ENCODE results near the gene MORF4L1. TPM values are rescaled to one million over a fixed set of nuclear protein-coding genes. Genes with fewer than 3 reads are reported as not detected.

Gene MORF4L1
- total RNA-seq, 1 experiment from 2014 or later = 503 TPM

DNA sequence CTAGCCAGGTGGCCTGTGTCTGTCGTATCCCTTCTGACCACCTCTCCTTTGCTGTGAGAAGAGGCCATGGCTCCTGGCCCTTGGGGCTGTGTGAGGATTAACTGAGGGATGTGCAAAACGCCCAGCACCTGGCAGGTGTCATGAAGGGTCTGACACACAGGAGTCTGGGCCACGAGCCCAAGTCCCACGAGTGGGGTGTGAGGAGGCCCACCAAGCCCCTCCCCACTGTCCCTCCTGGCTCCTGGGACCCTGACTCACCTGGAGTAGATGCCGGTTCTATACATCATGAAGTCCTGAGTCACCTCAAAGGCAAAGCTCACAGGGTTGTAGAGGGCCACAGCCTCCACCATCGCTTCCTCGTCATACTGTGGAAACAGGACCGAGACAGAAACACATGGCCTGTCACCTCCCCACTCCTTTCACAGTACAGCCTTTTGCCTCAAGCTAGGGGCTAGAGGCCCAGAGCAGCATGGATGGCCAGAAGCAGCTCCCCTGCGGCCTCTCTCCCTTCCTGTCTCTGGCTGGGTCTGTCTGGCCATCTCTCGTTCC lies 52.5 kb downstream of the MORF4L1 start:
- H3K27me3 Mint-ChIP-seq (ENCODE audit: low read depth) = no peaks in the 10 kb centered on the region
- DNase-seq (ENCODE audit: low spot score) (no peak), ATAC-seq (no peak)
- POLR2A ChIA-PET = no interaction called here
- H3K4me1 Mint-ChIP-seq = peaks cover 2% of the 10 kb centered on the region; the same call in 1 of the 2 replicates
- H3K9me3 Mint-ChIP-seq = no peaks in the 10 kb centered on the region
- peaks cover 29% of the 10 kb centered on the region for H3K36me3 Mint-ChIP-seq
- no peak overlapping the region for H3K27ac Mint-ChIP-seq
- TF ChIP-seq HMGA2 (CRISPR knock-in tag; IDR thresholded peaks at IDR 0.05) (no peak), MXD4 (CRISPR knock-in tag; IDR thresholded peaks at IDR 0.05; ENCODE audit: borderline replicate concordance) (no peak), SOX15 (CRISPR knock-in tag; IDR thresholded peaks at IDR 0.05) (no peak), TP53 (CRISPR knock-in tag; IDR thresholded peaks at IDR 0.05) (no peak), FOXK1 (CRISPR knock-in tag; IDR thresholded peaks at IDR 0.05) (no peak), RORB (CRISPR knock-in tag; IDR thresholded peaks at IDR 0.05) (no peak), ZNF232 (CRISPR knock-in tag; IDR thresholded peaks at IDR 0.05) (no peak), EMX1 (CRISPR knock-in tag; IDR thresholded peaks at IDR 0.05) (no peak), ZNF138 (CRISPR knock-in tag; conservative IDR thresholded peaks at IDR 0.05) (no peak), ZNF317 (CRISPR knock-in tag; IDR thresholded peaks at IDR 0.05; ENCODE audit: borderline replicate concordance, low read depth) (no peak), FOXJ3 (CRISPR knock-in tag; IDR thresholded peaks at IDR 0.05; ENCODE audit: borderline replicate concordance) (no peak), GABPB1 (CRISPR knock-in tag; IDR thresholded peaks at IDR 0.05) (no peak), JUN (CRISPR knock-in tag; IDR thresholded peaks at IDR 0.05) (no peak), NR3C1 (CRISPR knock-in tag; conservative IDR thresholded peaks at IDR 0.05; ENCODE audit: low read depth) (no peak), PRRX2 (CRISPR knock-in tag; IDR thresholded peaks at IDR 0.05) (no peak)
- TF ChIP-seq, protein P1, sequence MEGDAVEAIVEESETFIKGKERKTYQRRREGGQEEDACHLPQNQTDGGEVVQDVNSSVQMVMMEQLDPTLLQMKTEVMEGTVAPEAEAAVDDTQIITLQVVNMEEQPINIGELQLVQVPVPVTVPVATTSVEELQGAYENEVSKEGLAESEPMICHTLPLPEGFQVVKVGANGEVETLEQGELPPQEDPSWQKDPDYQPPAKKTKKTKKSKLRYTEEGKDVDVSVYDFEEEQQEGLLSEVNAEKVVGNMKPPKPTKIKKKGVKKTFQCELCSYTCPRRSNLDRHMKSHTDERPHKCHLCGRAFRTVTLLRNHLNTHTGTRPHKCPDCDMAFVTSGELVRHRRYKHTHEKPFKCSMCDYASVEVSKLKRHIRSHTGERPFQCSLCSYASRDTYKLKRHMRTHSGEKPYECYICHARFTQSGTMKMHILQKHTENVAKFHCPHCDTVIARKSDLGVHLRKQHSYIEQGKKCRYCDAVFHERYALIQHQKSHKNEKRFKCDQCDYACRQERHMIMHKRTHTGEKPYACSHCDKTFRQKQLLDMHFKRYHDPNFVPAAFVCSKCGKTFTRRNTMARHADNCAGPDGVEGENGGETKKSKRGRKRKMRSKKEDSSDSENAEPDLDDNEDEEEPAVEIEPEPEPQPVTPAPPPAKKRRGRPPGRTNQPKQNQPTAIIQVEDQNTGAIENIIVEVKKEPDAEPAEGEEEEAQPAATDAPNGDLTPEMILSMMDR (IDR thresholded peaks at IDR 0.05) = no peak
- TF ChIP-seq, protein P2, sequence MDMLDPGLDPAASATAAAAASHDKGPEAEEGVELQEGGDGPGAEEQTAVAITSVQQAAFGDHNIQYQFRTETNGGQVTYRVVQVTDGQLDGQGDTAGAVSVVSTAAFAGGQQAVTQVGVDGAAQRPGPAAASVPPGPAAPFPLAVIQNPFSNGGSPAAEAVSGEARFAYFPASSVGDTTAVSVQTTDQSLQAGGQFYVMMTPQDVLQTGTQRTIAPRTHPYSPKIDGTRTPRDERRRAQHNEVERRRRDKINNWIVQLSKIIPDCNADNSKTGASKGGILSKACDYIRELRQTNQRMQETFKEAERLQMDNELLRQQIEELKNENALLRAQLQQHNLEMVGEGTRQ (CRISPR knock-in tag; IDR thresholded peaks at IDR 0.05) = no peak
- TF ChIP-seq, protein P3, sequence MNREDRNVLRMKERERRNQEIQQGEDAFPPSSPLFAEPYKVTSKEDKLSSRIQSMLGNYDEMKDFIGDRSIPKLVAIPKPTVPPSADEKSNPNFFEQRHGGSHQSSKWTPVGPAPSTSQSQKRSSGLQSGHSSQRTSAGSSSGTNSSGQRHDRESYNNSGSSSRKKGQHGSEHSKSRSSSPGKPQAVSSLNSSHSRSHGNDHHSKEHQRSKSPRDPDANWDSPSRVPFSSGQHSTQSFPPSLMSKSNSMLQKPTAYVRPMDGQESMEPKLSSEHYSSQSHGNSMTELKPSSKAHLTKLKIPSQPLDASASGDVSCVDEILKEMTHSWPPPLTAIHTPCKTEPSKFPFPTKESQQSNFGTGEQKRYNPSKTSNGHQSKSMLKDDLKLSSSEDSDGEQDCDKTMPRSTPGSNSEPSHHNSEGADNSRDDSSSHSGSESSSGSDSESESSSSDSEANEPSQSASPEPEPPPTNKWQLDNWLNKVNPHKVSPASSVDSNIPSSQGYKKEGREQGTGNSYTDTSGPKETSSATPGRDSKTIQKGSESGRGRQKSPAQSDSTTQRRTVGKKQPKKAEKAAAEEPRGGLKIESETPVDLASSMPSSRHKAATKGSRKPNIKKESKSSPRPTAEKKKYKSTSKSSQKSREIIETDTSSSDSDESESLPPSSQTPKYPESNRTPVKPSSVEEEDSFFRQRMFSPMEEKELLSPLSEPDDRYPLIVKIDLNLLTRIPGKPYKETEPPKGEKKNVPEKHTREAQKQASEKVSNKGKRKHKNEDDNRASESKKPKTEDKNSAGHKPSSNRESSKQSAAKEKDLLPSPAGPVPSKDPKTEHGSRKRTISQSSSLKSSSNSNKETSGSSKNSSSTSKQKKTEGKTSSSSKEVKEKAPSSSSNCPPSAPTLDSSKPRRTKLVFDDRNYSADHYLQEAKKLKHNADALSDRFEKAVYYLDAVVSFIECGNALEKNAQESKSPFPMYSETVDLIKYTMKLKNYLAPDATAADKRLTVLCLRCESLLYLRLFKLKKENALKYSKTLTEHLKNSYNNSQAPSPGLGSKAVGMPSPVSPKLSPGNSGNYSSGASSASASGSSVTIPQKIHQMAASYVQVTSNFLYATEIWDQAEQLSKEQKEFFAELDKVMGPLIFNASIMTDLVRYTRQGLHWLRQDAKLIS (CRISPR knock-in tag; IDR thresholded peaks at IDR 0.05; ENCODE audit: borderline replicate concordance) = no peak
- TF ChIP-seq, protein P4, sequence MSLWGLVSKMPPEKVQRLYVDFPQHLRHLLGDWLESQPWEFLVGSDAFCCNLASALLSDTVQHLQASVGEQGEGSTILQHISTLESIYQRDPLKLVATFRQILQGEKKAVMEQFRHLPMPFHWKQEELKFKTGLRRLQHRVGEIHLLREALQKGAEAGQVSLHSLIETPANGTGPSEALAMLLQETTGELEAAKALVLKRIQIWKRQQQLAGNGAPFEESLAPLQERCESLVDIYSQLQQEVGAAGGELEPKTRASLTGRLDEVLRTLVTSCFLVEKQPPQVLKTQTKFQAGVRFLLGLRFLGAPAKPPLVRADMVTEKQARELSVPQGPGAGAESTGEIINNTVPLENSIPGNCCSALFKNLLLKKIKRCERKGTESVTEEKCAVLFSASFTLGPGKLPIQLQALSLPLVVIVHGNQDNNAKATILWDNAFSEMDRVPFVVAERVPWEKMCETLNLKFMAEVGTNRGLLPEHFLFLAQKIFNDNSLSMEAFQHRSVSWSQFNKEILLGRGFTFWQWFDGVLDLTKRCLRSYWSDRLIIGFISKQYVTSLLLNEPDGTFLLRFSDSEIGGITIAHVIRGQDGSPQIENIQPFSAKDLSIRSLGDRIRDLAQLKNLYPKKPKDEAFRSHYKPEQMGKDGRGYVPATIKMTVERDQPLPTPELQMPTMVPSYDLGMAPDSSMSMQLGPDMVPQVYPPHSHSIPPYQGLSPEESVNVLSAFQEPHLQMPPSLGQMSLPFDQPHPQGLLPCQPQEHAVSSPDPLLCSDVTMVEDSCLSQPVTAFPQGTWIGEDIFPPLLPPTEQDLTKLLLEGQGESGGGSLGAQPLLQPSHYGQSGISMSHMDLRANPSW (CRISPR knock-in tag; conservative IDR thresholded peaks at IDR 0.05; ENCODE audit: low read depth) = no peak
- CTCF ChIA-PET = interaction anchor here (0.8 to 3.6 kb wide), 6 partner anchors 18 to 259 kb away, joined by 3 to 25 read pairs (median 7); partner anchors contain the start of gene CTSH
- no peak overlapping the region for H3K4me3 Mint-ChIP-seq
